ENCODE measurements around the gene SEMA4B. TPM values are rescaled to one million over a fixed set of nuclear protein-coding genes. Genes with fewer than 3 reads are reported as not detected.

SEMA4B gene
- polyA plus RNA-seq, 1 donor (not counting 4 experiments of a cell fraction or from before 2014, with no cell fraction given), result 58.7 TPM

GRCh38 chr15:90190606-90191343 lies 10.4 kb upstream of the SEMA4B start:
- peak overlapping the region; percentile 67 for H3K9ac ChIP-seq (ENCODE audit: control insufficient read depth, extremely low read depth, insufficient read depth, low read length)
- H3K4me2 ChIP-seq (ENCODE audit: control insufficient read depth, extremely low read depth, insufficient read depth, low read depth, low read length), result peak overlapping the region; percentile 81
- no peaks in the 10 kb centered on the region for H3K9me3 ChIP-seq (ENCODE audit: control insufficient read depth, low read depth, low read length)
- H3K36me3 ChIP-seq (ENCODE audit: control insufficient read depth in 2 of 2, extremely low read depth in 1 of 2, insufficient read depth in 2 of 2, low read length in 2 of 2), result peaks cover 0 to 3% of the 10 kb centered on the region in 2 experiments
- no peaks in the 10 kb centered on the region for H4K20me1 ChIP-seq (ENCODE audit: control insufficient read depth, extremely low read depth, insufficient read depth, low read length)
- H3K9me1 ChIP-seq (ENCODE audit: control insufficient read depth, extremely low read depth, insufficient read depth, low read length), result peaks cover 2% of the 10 kb centered on the region
- peak overlapping the region in 2 of 3 experiments; percentile 23 to 52 for H3K4me3 ChIP-seq (ENCODE audit: control insufficient read depth in 2 of 3, extremely low read depth in 1 of 3, insufficient read depth in 2 of 3, low read depth in 1 of 3, low read length in 3 of 3)
- H3K27ac ChIP-seq (ENCODE audit: control insufficient read depth, insufficient read depth, low read length), result peak overlapping the region; percentile 86
- no peak for DNase-seq (ENCODE audit: low read depth, low spot score)
- H3K4me1 ChIP-seq (ENCODE audit: control insufficient read depth, extremely low read depth, insufficient read depth, low read length), result peaks cover 60% of the 10 kb centered on the region
- dilution Hi-C loops (cut with MboI; ENCODE audit: extremely low pct_ligation_motif_present, low sequenced_read_pairs), result no loop called here
- FAIRE-seq, result no peak
- no peak for TF ChIP-seq EZH2 (IDR thresholded peaks at IDR 0.05; ENCODE audit: low read length)
- TF ChIP-seq CTCF (optimal IDR thresholded peaks at IDR 0.05 in 1 of 3, IDR thresholded peaks at IDR 0.05 in 1 of 3, conservative IDR thresholded peaks at IDR 0.05 in 1 of 3; ENCODE audit: extremely low read depth in 1 of 3, insufficient read depth in 2 of 3, low read length in 3 of 3), result peak in 1 of 3 experiments; percentile 19
- H3K79me2 ChIP-seq (ENCODE audit: control insufficient read depth, insufficient read depth, low read length), result peaks cover 54% of the 10 kb centered on the region
- peak overlapping the region; percentile 1 for H2AFZ ChIP-seq (ENCODE audit: control insufficient read depth, low read length)
- H3K27me3 ChIP-seq (ENCODE audit: control insufficient read depth, extremely low read depth, insufficient read depth, low read length), result no peaks in the 10 kb centered on the region

- Histone ChIP-seq H3K79me2 (ENCODE audit: control insufficient read depth, insufficient read depth, low read length) (peaks cover 51% of the 10 kb centered on the region), H3K9ac (ENCODE audit: control insufficient read depth, extremely low read depth, insufficient read depth, low read length) (peak overlapping the region; percentile 67), H4K20me1 (ENCODE audit: control insufficient read depth, extremely low read depth, insufficient read depth, low read length) (no peaks in the 10 kb centered on the region), H3K9me1 (ENCODE audit: control insufficient read depth, extremely low read depth, insufficient read depth, low read length) (peaks cover 2% of the 10 kb centered on the region), H3K4me3 (ENCODE audit: control insufficient read depth in 2 of 3, extremely low read depth in 1 of 3, insufficient read depth in 2 of 3, low read depth in 1 of 3, low read length in 3 of 3) (peak overlapping the region in 2 of 3 experiments; percentile 1 to 52), H3K4me2 (ENCODE audit: control insufficient read depth, extremely low read depth, insufficient read depth, low read depth, low read length) (peak overlapping the region; percentile 81), H3K4me1 (ENCODE audit: control insufficient read depth, extremely low read depth, insufficient read depth, low read length) (peaks cover 57% of the 10 kb centered on the region), H3K36me3 (ENCODE audit: control insufficient read depth in 2 of 2, extremely low read depth in 1 of 2, insufficient read depth in 2 of 2, low read length in 2 of 2) (peaks cover 0 to 3% of the 10 kb centered on the region in 2 experiments), H2AFZ (ENCODE audit: control insufficient read depth, low read length) (peak overlapping the region; percentile 1), H3K9me3 (ENCODE audit: control insufficient read depth, low read depth, low read length) (no peaks in the 10 kb centered on the region), H3K27me3 (ENCODE audit: control insufficient read depth, extremely low read depth, insufficient read depth, low read length) (no peaks in the 10 kb centered on the region), H3K27ac (ENCODE audit: control insufficient read depth, insufficient read depth, low read length) (peak overlapping the region; percentile 86)
- DNase-seq (ENCODE audit: low read depth, low spot score) (no peak), FAIRE-seq (no peak)
- TF ChIP-seq EZH2 (IDR thresholded peaks at IDR 0.05; ENCODE audit: low read length) (no peak), CTCF (optimal IDR thresholded peaks at IDR 0.05 in 1 of 3, IDR thresholded peaks at IDR 0.05 in 1 of 3, conservative IDR thresholded peaks at IDR 0.05 in 1 of 3; ENCODE audit: extremely low read depth in 1 of 3, insufficient read depth in 2 of 3, low read length in 3 of 3) (no peak)
- dilution Hi-C loops (cut with MboI; ENCODE audit: extremely low pct_ligation_motif_present, low sequenced_read_pairs), result no loop called here
Observed at GRCh38 chr15:90191344-90191687, 9.8 kb upstream of the SEMA4B start.

All from keratinocyte (primary cell).